OCI-LY1 (cell line): ENCODE measurements around the gene ZNF772.

Experiments
- CTCF ChIP-seq: fragments of 200-600 bp; sonication (generic), shearing (Covaris generic); IDR thresholded peaks from 2 replicates; pipeline ENCODE4 v1.5.1; 2017; ENCODE audit warnings: mild to moderate bottlenecking, antibody characterized with exemption, low read length, moderate library complexity, mixed read lengths
- EZH2 ChIP-seq: fragments of 200-600 bp; sonication (generic), shearing (Covaris generic); IDR thresholded peaks from 2 replicates; pipeline ENCODE4 v1.8.0; 2017; ENCODE audit warnings: borderline replicate concordance, mixed run types, mild to moderate bottlenecking, antibody characterized with exemption, low read length, moderate library complexity, mixed read lengths

GRCh38 chr19:57436417-57436816 is 40.9 kb downstream of the ZNF772 start:
- TF ChIP-seq CTCF (no peak), EZH2 (no peak)
